NCI-H146 treated with DMSO at 0.1 percent for 48 hours (cell line): ENCODE results near the gene PIK3R3.
"Not testable (repeated sequence)": the region's sequence is repeated elsewhere in the genome, so short reads cannot be mapped to it uniquely, and the experiment has no call there.

Source experiments
- DNase-seq: peaks from one replicate; lab custom pipeline; 2025; ENCODE audit not compliant: unreplicated experiment; lab: John Stamatoyannopoulos, UW

The PIK3R3 gene

DNA sequence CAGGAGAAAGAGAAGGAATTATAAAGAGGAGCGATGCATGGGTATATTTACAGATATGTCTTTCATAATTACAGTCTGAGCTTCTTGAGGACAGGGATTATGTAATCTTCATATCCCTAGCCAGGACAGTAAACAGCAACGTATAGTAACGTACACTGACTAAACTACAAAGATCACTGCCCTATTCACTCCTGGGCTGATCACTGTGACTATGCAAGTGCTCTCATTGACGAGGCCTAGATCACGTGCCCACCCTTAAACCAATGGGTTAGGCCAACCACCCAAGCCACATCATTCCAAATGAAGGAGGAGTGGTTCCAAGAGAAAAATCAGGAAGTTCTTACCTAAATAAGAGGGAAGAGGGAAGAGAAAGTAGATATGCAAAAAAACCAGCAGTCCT, 18.5 kb downstream of the PIK3R3 start:
- no peak for DNase-seq

DNA sequence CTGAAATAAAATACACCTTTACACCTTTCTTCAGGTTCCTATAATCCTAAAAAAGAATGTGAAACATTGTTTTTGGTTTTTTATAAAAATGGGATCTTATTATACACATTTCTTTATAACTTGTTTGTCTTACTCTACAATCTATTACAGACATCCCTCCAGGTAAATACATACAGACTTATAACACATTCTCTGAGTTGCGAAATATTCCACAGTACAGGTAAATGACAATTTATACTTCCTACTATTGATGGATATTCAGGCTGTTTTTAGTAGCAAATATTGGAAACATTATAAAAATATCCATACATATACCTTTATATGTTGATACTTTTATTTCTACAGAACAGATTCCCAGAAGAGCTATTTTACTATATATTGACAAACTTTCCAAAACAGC, 20.3 kb downstream of the PIK3R3 start:
- no peak for DNase-seq

DNA sequence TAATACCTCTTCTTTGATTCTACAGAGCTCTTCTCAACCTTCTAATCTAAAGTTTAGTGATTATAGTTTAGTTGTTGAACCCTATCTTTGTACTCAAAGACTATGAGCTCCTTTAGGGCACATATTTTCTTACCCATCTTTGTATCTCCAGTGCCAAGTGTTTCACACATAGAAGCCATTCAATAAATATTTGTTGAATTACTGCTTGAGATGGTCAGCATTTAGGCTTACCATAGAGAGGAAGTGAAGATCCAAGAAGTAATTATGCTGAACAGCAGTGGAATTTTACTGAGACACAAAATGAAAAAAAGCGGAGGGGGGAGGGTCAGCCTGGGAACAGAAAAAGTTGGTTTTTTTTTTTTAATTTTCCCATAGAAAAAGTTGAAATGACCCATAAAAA, 21.9 kb downstream of the PIK3R3 start:
- DNase-seq, result no peak

DNA sequence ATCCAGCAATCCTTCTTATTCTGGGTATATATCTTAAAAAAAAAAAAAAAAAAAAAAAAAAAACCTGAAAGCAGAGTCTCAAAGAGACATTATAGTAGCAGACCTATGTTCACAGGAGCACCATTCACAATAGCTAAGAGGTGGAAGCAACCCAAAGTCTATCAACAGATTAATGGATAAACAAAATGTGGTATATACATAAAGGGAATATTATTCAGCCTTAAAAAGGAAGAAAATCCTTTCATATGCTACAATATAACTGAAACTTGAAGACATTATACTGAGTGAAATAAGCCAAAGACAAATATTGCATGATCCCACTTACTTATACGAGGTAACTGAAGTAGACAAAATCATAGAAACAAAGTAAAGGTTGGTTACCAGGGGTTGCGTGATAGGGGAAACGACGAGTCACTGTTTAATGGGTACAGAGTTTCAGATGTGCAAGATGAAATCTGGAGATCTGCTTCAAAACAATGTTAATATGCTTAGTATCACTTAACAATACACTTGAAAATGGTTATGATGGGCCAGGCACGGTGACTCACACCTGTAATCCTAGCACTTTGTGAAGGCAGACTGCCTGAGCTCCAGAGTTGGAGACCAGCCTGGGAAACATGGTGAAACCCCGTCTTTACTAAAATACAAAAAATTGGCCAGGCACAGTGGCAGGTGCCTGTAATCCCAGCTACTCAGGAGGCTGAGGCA, 29.5 kb downstream of the PIK3R3 start:
- DNase-seq, result no peak

DNA sequence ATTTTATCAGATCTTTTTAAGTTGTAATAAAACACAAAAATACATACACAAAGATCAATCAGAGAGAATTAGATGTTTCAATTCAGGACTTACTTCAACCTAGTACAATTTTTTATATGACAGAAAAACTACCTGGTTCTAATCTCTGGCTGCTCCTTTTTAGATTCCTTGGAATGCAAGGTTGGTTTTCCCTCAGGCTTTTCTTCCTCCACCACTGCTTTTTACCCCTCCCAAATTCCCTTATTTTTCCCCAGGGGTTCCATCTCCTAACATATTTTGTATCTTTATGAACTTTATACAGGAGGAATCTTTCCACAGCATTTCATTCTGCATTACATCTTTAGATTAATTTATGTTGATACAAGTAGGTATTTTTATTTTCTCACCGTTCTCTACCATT, 33.2 kb downstream of the PIK3R3 start:
- no peak for DNase-seq

DNA sequence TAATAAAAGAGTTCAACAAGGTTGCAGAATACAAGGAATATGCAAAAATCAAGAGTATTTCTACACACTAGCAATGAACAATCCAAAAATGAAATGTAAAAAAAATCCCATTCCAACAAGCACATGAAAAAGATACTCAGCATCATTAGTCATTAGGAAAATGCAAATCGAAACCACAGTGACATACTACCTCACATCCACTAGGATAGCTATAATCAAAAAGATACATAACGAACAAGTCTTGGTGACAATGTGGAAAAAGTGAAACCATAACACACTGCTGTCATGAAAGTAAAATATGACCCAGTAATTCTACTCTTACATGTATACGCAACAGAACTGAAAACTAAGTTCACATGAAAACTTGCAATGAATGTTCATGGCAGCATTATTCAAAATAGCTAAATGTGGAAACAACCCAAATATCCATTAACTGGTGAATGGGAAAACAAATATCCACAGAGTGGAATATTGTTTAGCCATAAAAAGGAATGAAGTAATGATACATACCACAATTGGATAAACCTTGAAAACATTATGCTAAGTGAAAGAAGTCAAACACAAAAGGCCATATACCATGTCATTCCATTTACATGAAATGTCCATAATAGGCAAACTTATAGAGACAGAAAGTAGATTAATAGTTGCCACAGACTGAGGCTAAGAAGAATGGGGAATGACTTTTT, 34.3 kb downstream of the PIK3R3 start:
- no peak for DNase-seq

DNA sequence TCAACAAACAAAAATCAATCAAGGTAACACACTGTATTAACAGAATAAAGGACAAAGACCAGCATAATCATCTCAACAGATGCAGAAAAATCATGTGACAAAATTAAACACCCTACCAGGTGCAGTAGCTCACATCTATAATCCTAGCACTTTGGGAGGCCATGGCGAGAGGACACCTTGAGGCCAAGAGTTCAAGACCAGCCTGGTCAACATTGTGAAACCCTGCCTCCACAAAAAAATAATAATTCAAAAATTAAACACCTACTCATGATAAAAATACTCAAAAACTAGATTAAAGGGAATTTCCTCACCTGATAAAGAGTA, 35.3 kb downstream of the PIK3R3 start:
- no peak for DNase-seq

DNA sequence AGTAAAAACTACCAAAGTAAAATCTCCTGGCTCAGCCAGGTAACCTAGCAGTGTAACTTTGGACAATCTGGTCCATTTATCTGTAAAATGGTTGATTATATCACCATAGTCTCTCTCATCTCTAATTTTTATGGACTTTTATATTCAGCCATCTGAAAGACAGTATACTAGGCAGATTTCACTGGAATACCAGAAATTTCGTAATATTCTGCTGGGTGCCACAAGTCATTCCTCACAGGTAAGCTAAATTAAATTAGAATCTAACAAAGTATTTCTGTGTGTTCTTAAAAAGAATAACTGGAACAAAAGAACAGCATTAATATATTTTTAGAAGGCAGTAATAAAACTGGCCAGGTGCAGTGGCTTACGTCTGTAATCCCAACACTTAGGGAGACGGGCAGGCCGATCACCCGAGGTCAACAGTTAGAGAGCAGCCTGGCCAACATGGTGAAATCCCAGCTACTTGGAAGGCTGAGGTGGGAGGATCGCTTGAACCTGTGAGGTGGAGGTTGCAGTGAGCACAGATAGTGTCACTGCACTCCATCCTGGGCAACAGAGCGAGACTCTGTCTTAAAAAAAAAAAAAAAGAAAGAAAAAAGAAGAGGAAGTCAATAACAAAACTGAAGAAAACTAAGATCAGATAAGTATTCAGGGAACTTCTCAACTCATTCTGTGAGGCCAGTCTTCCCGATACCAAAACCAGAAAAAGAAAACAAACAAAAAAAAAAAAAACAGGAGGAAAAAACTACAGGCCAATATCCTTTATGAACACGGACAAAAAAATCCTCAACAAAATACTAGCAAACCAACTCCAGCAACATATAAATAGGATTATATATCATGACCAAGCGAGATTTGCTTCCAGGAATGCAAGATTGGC, 35.9 kb downstream of the PIK3R3 start:
- DNase-seq, result no peak

DNA sequence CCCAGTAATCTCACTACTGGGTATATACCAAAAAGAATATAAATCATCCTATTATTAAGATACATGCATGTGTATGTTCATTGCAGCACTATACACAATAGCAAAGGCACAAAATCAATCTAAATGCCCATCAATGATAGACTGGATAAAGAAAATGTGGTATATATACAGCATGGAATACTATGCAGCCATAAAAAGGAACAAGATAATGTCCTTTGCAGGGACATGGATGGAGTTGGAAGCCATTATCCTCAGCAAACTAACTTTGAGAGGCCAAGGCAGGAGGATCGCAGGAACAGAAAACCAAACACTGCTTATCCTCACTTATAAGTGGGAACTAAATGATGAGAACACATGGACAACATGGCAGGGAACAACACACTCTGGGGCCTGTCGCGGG, 37.3 kb downstream of the PIK3R3 start:
- not testable (repeated sequence) for DNase-seq

DNA sequence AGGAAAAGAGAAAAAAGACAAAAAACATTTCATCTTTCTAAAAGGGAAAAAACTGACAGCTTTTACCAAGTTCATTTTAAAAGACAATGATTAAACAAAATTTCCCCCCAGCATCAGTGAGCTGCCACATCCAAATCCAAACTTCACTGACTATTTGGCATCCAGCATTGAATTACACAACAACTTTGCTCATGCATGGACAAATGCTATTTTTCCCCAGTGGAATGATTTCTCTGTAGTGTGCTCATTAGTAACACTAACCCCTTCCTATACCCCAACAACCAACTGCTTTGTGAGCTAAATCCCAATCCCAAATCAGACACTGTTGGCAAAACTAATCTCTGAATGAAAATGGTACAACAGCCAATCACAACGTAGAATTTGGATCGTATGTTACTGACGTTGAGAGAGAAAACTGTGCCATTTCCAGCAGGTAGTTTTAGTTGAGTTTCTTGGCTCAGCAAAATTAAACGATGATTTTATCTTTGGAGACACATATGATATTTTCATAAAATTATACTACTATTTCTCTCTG, 37.9 kb downstream of the PIK3R3 start:
- no peak for DNase-seq

DNA sequence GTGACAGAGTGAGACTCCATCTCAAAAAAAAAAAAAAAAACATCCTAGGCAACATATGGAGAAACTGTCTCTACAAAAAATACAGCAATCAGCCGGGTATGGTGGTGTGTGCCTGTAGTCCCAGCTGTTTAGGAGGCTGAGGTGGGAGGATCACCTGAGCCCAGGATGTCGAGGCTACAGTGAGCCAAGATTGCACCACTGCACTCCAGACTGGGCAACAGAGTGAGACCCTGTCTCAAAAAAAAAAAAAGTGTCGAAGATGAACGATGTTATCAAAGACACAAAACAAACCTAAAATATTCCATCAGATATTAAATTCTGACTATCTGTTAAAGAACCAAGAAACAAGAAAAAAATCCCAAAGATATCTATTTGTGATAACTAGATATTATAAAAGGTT, 38.6 kb downstream of the PIK3R3 start:
- DNase-seq, result not testable (repeated sequence)

DNA sequence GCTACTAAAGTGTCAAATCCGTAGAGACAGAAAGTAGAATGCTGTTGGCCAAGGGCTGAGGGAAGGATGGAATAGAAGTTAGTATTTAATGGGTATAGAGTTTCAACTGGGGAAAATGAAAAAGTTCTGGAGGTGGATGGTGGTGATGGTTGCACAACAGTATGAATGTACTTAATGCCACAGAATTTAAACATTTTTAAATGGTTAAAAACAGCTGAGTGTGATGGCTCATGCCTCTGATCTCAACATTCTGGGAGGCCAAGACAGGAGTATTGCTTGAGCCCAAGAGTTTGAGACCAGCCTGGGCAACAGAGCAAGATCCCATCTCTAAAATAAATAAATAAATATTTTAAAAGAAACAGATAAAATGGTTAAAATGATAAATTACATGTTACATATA, 44.5 kb downstream of the PIK3R3 start:
- DNase-seq, result no peak

DNA sequence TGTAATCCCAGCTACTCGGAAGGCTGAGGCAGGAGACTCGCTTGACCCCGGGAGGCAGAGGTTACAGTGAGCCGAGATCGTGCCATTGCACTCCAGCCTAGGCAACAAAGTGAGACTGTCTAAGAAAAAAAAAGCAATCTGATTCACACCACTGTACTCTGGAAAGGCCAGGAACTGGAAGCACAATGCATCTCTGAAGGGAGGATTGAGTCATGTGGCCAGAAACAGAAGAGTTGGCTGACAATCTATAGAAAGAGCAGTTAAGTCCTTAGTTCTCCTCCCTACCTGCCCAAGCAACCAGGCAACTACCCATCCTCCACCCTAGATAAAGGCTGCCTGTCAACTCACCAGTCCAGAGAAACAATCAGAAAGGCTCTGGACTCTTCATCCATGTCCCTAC, 45.9 kb downstream of the PIK3R3 start:
- DNase-seq, result no peak

DNA sequence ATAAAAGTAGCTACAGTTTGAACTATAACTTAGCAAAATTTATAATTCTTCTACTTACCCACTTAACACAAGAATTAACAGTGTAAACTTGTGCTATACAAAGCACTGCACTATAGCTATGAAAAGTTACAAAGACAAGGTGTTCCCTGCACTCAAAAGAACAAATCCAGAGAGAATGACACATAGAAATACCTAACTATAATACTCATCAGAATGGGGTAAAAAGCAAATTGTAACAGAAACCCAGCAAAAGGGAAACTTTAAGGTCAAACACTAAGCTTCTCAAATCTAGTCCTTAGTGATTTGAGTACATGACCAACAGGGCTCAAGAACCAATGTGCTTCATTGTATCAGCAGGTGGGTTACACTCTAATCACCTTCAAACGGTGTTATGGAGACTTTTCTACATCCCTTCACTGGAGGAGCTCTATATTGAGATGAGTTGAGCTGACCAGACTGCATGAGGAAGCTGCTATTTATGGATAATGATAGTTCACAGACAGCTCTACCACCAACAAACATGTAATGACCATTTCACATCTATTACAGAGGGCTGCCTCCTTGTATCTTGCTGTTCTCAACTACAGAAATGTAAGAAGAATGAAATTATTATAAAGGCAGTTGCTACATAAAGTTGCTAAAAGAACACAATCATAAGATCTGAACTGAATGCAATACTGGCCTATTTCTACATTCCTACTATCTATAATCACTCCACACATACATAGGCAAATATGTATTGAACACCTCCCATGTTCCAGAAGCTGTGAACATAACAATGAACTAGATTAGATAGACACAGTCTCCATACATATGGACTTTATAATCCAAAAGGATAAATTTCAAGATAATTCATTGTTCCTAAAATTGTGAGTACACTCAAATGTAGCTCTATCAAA, 47.6 kb downstream of the PIK3R3 start:
- DNase-seq, result no peak

DNA sequence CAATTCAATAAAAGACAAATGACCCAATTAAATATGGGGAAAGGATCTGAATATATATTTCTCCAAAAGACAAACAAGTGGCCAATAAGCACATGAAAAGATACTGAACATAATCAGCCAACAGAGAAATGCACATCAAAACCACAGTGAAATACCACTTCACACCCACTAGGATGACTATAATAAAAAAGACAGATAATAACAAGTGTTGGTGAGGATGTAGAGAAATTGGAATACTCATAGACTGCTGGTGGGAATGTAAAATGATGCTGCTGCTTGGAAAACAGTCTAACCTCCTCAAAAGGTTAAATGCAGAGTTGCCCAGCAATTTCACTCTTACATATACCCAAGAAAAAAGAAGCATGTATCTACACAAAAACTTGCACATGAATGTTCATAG, 48.9 kb downstream of the PIK3R3 start:
- DNase-seq, result no peak

DNA sequence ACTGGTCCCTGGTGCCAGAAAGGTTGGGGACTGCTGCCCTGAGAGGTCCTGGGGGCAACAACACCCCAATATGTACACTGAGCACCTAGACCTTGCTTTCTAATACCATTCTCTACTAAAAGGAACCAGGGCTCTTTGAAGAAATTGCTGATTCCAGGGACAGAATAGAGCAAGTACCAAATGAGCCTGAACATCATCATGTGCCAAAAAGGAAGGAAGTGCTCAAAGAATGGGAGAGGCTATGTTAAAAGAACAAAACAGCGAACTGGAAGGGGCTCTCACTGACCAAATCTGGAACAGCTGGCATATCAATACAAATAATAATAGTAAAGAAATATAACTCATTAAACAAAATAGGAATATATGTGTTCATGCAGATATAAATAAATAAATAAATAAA, 50.8 kb downstream of the PIK3R3 start:
- DNase-seq, result no peak

DNA sequence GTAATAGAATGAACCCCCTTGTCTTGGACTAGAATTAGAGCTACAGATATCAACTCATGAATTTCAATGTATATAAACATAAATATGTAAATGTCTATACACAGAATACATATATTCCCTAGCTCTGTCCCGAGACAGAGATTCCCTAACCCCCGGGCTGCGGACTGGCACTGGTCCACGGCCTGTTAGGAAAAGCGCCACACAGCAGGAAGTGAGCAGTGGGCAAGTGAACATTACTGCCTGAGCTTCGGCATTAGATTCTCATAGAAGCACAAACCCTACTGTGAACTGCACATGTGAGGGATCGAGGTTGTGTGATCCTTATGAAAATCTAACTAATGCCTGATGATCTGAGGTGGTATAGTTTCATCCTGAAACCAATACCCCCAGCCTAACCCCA, 51.2 kb downstream of the PIK3R3 start:
- no peak for DNase-seq

DNA sequence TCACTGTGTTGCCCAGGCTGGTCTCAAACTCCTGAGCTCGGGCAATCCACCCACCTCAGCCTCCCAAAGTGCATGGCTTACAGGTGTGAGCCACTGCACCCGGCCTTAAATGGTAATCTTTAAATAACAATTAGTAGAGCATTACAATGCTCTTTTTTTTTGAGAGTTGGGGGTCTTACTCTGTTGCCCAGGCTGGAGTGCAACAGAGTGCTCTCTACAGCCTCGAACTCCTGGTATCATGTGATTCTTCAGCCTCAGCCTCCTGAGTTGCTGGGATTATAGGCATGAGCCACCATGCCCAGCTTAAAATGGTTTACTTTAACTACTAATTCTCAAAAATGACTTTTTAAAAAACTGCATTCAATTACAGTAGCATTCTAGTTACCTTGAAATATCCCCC, 52.2 kb downstream of the PIK3R3 start:
- DNase-seq, result no peak

DNA sequence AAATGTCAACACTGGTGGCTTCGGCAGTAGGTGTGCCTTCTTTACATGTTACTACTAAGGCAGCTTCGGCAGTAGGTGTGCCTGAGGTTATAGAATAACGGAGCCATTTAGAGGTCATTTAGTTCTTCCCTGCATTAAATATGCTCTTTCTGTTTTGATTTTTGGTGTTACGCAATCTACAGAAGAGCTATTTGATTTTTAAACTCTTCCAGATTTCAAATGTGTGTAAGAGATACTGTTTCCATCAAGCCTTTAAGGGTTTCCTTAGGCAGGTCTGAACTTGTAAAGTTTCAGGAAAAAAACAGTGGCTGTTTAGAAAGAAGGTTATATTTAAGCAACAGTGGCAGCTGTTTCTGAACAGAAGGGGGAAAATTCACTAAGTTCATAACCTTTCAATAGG, 54.8 kb downstream of the PIK3R3 start:
- DNase-seq, result no peak

DNA sequence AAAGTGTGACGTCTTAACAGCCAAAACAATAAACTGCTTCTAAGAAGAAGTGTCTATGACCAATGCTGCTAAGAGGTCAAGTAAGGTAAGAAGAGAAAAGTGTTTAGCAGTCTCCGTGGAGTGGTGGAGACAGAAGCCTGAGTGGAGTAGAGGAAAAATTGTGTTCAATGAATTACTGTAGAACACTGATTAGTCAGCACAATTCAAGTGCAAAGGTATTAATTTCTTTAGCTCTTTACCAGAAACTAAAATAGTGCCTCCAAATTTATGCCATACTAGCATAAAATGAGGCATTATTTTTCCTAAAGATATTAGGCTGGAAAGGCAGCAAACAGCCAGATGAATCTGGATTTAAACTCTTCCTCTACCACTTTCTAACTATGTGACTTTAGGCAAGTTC, 56.1 kb downstream of the PIK3R3 start:
- no peak for DNase-seq

DNA sequence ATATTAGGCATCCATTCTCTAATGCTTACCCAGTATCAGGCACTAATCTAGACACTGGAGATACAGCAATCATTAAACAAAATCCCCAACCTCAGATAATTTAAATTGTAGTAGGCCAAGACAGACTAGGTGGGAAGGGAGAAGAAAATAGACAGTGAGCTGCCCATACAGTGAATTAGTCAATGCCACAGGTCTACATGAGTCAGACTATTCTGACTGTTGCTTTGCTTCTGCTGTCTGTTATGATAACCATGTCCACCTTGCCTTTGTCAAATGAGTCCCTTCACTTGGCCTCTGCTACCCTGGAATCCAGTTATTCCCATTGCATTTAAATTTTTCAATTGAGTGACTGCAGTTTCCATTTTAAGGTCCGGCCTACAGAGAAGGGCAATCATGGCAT, 59.5 kb downstream of the PIK3R3 start:
- no peak for DNase-seq
